Stimulated activated CD4-positive, alpha-beta T cell treated with anti-CD3 and anti-CD28 coated beads, Interleukin-2, amount 100 ng/mL, for 24 hours (primary cell): ENCODE results near the gene AQP4.

Experiments
- DNase-seq, 2 donors: peaks; one replicate each; pipeline ENCODE4 v3.0.0-alpha.2; 2020

AQP4 gene

GRCh38 chr18:26832302-26832701, 33.2 kb downstream of the AQP4 start:
- DNase-seq, result no peak

- DNase-seq, result no peak
These were observed 37.9 kb downstream of the AQP4 start for GRCh38 chr18:26827581-26827980.

GRCh38 chr18:26826656-26827235, 38.8 kb downstream of the AQP4 start:
- no peak for DNase-seq

GRCh38 chr18:26821181-26821580, 44.3 kb downstream of the AQP4 start:
- DNase-seq, result no peak

- DNase-seq, result no peak
These were observed 46.5 kb downstream of the AQP4 start for GRCh38 chr18:26819046-26819445.

GRCh38 chr18:26818461-26818860, 47.0 kb downstream of the AQP4 start:
- no peak for DNase-seq

- no peak for DNase-seq
These were observed 52.5 kb downstream of the AQP4 start for GRCh38 chr18:26813043-26813442.

- DNase-seq, result no peak
These were observed 53.0 kb downstream of the AQP4 start for GRCh38 chr18:26812462-26812861.

- DNase-seq, result no peak
These were observed 56.2 kb downstream of the AQP4 start for GRCh38 chr18:26809346-26809745.

GRCh38 chr18:26806224-26806623, 59.3 kb downstream of the AQP4 start:
- DNase-seq, result no peak

GRCh38 chr18:26804519-26804918, 61.0 kb downstream of the AQP4 start:
- DNase-seq, result no peak

GRCh38 chr18:26803643-26804042, 61.9 kb downstream of the AQP4 start:
- no peak for DNase-seq

- no peak for DNase-seq
These were observed 62.9 kb downstream of the AQP4 start for GRCh38 chr18:26802330-26803200.
